OCI-LY1 (cell line): ENCODE data around the gene ZMIZ1.

Experiments
- H2AFZ ChIP-seq: fragments of 200-600 bp; sonication (generic), shearing (Covaris generic); 2 replicates; pipeline ENCODE4 v1.6.0; 2014; ENCODE audit warnings: antibody characterized with exemption, mild to moderate bottlenecking, low read length
- H3F3A ChIP-seq: fragments of 200-600 bp; sonication (generic), shearing (Covaris generic); 2 replicates; pipeline ENCODE4 v1.6.0; 2014; ENCODE audit warnings: mild to moderate bottlenecking, antibody characterized with exemption, low read length, moderate library complexity; ENCODE audit not compliant: insufficient read depth
- H3K27ac ChIP-seq: fragments of 200-600 bp; sonication (generic); 2 replicates; pipeline ENCODE4 v1.5.1; 2014; ENCODE audit warnings: low read length, mixed run types, mild to moderate bottlenecking, low read depth; ENCODE audit not compliant: poor library complexity, severe bottlenecking
- H3K27me3 ChIP-seq: fragments of 200-600 bp; sonication (generic); 2 replicates; pipeline ENCODE4 v1.6.0; 2014; ENCODE audit warnings: antibody characterized with exemption, mild to moderate bottlenecking, low read length, moderate library complexity; ENCODE audit not compliant: insufficient read depth
- H3K36me3 ChIP-seq: fragments of 200-600 bp; sonication (generic); 2 replicates; pipeline ENCODE4 v1.6.1; 2014; ENCODE audit warnings: mild to moderate bottlenecking, antibody characterized with exemption, low read length, moderate library complexity, mixed read lengths; ENCODE audit not compliant: insufficient read depth
- H3K4me1 ChIP-seq: fragments of 200-600 bp; sonication (generic); 2 replicates; pipeline ENCODE4 v1.5.1; 2014; ENCODE audit warnings: mild to moderate bottlenecking, low read length, moderate library complexity; ENCODE audit not compliant: insufficient read depth, severe bottlenecking
- H3K4me2 ChIP-seq: fragments of 200-600 bp; sonication (generic), shearing (Covaris generic); 2 replicates; pipeline ENCODE4 v1.6.1; 2014; ENCODE audit warnings: low read length
- H3K4me3 ChIP-seq: fragments of 200-600 bp; sonication (generic); 2 replicates; pipeline ENCODE4 v1.5.1; 2014; ENCODE audit warnings: low read length, low read depth, mild to moderate bottlenecking, mixed read lengths; ENCODE audit not compliant: poor library complexity, severe bottlenecking
- H3K79me2 ChIP-seq: fragments of 200-600 bp; shearing (Covaris generic); 2 replicates; pipeline ENCODE4 v1.6.1; 2016; ENCODE audit warnings: mixed run types, low read length, mixed read lengths; ENCODE audit not compliant: insufficient read depth
- H3K9ac ChIP-seq: fragments of 200-600 bp; sonication (generic), shearing (Covaris generic); 2 replicates; pipeline ENCODE4 v1.6.1; 2014; ENCODE audit warnings: mild to moderate bottlenecking, low read length, mixed read lengths
- H3K9me2 ChIP-seq: fragments of 200-600 bp; sonication (generic), shearing (Covaris generic); 2 replicates; pipeline ENCODE4 v1.6.1; 2014; ENCODE audit warnings: low read depth, mild to moderate bottlenecking, low read length, mixed read lengths
- H3K9me3 ChIP-seq: fragments of 200-600 bp; shearing (Covaris generic); 2 replicates; pipeline ENCODE4 v1.6.1; 2014; ENCODE audit warnings: low read length, mixed read lengths
- H4K20me1 ChIP-seq: fragments of 200-600 bp; sonication (generic), shearing (Covaris generic); 2 replicates; pipeline ENCODE4 v1.6.0; 2016; ENCODE audit warnings: mild to moderate bottlenecking, low read length; ENCODE audit not compliant: insufficient read depth
- CTCF ChIP-seq: fragments of 200-600 bp; sonication (generic), shearing (Covaris generic); IDR thresholded peaks from 2 replicates; pipeline ENCODE4 v1.5.1; 2017; ENCODE audit warnings: mild to moderate bottlenecking, antibody characterized with exemption, low read length, moderate library complexity, mixed read lengths
- EZH2 ChIP-seq: fragments of 200-600 bp; sonication (generic), shearing (Covaris generic); IDR thresholded peaks from 2 replicates; pipeline ENCODE4 v1.8.0; 2017; ENCODE audit warnings: borderline replicate concordance, mixed run types, mild to moderate bottlenecking, antibody characterized with exemption, low read length, moderate library complexity, mixed read lengths

ZMIZ1 gene

DNA sequence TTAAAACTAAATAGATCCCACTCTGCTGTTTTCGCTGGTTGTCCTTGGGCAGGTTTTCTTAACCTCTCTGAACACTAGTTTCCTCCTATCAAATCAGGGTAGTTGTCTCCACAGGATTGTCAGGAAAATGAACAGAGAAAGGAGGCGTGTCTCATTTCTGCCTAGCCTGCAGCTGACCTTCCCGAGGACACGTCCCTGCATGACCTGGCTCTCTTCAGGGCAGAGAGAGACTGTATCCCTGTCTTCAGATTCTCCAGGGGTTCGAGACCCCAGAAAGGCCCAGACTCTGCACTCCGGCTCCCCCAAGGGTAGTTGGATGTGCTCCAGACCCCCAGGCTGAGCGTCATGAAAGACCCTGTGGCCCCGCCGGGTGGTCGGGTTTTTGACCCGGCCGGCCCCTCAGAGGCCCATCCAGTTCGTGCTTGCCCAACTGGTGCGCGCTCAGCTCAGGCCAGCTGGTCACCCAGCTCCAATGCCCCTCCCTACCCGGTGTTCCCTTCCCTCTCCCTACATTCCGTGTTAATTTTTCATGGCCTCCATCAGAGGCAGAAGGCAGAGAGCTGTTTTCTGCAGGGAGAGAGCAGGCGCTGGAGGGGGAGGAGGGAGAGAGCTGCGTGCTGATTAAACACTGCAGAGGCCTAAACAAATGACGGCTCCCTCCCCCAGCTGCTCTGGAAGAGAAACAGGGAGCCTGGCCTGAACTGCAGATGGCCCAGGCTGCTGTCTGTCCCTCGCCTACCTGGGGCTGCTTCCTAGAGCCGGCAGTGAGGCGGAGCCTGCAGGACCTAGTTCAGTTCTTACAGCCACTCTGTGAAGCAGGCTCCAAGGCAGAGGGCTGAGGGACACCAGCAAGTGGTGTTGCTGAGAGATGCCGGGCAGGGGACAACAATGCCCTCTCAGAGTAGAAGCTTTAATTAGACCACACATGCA lies 192.3 kb downstream of the ZMIZ1 start:
- Histone ChIP-seq H3K9me3 (no peaks in the 10 kb centered on the region), H3K9me2 (no peaks in the 10 kb centered on the region), H3K27me3 (0 out of 2 replicates have a peak, but pooled peaks cover under 1% of the 10 kb centered on the region), H3K4me3 (no peak overlapping the region), H2AFZ (no peak overlapping the region), H3K4me2 (no peak overlapping the region), H3K4me1 (no peaks in the 10 kb centered on the region), H3K36me3 (no peaks in the 10 kb centered on the region), H3K27ac (no peak overlapping the region), H3K79me2 (no peaks in the 10 kb centered on the region), H4K20me1 (no peaks in the 10 kb centered on the region), H3K9ac (no peak overlapping the region), H3F3A (no peaks in the 10 kb centered on the region)
- no peak for TF ChIP-seq CTCF
- no peak for TF ChIP-seq EZH2

- no peaks in the 10 kb centered on the region for H3K36me3 ChIP-seq
- H3K79me2 ChIP-seq, result no peaks in the 10 kb centered on the region
These were observed 193.4 kb downstream of the ZMIZ1 start for GRCh38 chr10:79262131-79262530.

More at GRCh38 chr10:79262131-79262530, 193.4 kb downstream of the ZMIZ1 start:
- H3K27me3 ChIP-seq, result 0 out of 2 replicates have a peak, but pooled peaks cover 5% of the 10 kb centered on the region
- no peaks in the 10 kb centered on the region for H3F3A ChIP-seq
- H3K9ac ChIP-seq, result no peak overlapping the region
- H3K4me1 ChIP-seq, result no peaks in the 10 kb centered on the region
- TF ChIP-seq CTCF, result no peak
- TF ChIP-seq EZH2, result no peak
- no peak overlapping the region for H3K27ac ChIP-seq
- H3K9me3 ChIP-seq, result no peaks in the 10 kb centered on the region
- no peak overlapping the region for H3K4me3 ChIP-seq
- H3K4me2 ChIP-seq, result no peak overlapping the region
- no peaks in the 10 kb centered on the region for H4K20me1 ChIP-seq
- no peaks in the 10 kb centered on the region for H3K9me2 ChIP-seq
- H2AFZ ChIP-seq, result no peak overlapping the region
